GM19099 (cell line): ENCODE measurements around the gene KL.

ENCODE experiments used
- POLR2A ChIP-seq: IDR thresholded peaks from 3 replicates; pipeline ENCODE4 v1.6.1; 2011; ENCODE audit warnings: low read depth; ENCODE audit not compliant: insufficient read length; ENCODE audit errors: extremely low read depth

The KL gene

DNA sequence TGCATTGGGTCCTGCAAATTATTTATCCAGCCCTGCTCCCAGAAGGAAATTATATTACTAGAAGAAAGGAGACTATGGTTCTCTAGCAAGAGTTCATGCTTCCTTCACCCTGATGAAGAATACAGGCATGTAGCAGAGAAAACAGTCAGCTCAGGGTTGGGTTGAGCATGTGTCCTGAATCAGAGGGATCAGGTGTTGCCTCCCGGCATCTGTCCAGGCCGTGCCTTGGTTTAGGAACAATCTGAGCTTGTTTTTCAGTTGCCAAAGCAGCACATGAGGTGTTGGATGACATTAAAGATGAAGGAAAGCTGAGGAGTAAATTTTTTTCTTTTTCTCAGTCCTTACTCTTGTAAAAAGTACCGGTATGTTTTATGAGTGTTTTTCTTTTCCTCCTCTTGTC lies 62.0 kb downstream of the KL start:
- TF ChIP-seq POLR2A, result no peak

DNA sequence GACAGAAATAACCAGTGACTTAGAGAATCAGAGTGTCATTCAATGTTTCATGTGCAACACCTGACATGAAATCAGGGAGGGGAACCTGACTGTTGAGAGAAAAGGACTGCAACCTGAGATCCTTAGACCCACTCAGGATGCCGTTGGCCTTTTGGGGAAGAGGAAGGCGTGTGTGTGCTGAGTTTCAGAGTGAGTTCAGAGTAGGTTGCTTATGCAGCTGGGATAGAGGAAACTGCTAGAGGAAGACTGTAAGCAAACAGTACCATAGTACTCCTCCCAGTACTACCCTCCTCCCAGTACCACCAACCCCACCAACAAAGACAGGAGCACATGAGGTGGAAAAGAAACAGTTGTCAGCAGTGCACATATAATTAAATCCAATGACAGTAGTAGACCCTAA lies 63.7 kb downstream of the KL start:
- no peak for TF ChIP-seq POLR2A

DNA sequence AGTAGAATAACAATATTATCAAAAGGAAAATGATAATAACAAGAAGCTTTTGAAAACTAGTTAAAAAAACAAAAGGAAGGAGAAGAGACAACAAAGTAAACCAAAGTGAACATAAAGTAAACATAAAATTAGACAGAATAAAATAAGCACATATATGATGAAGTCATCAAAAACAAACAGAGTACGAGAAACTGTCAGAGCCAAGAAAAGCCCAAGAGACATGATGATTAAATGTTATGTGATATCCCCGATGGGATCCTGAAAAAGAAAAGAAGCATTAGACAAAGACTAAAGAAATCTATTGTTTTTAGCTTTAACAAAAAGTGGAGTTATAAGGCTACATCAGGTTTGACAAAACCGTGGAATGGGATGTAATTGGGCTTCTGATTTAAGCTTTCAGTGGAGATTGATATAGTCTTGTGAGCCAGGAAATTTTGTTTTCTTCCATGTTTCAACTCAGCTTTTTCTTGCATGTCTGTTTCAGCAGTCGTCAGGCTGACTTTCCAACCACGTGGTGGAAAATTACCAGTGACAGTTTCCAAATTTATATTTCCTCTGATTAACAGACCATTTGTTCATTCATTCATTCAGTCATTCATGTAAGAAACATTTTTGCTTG lies 64.9 kb downstream of the KL start:
- TF ChIP-seq POLR2A, result no peak

- TF ChIP-seq POLR2A, result no peak
Measured at GRCh38 chr13:33081666-33082065, 65.4 kb downstream of the KL start.

GRCh38 chr13:33083054-33083453 lies 66.8 kb downstream of the KL start:
- TF ChIP-seq POLR2A, result no peak

- no peak for TF ChIP-seq POLR2A
Measured at GRCh38 chr13:33087091-33087490, 70.9 kb downstream of the KL start.

DNA sequence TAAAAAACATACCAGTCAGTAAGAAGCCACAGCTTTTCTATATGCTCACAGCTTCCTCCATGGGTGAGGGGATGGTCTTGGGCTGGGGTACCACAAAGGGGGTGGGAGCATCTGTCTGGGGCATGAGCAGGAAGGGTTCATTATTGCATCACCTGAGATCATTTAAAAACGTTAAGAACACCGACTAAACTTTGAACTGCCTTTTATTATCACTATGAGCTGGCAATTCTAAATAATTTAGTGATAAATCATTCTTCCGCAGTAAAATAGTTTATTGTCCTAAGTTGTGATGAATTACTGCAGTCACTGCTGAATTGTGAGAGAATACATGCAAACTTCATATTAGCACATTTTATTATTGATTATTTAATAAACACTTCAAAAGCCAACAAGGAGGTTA lies 71.6 kb downstream of the KL start:
- TF ChIP-seq POLR2A, result no peak

DNA sequence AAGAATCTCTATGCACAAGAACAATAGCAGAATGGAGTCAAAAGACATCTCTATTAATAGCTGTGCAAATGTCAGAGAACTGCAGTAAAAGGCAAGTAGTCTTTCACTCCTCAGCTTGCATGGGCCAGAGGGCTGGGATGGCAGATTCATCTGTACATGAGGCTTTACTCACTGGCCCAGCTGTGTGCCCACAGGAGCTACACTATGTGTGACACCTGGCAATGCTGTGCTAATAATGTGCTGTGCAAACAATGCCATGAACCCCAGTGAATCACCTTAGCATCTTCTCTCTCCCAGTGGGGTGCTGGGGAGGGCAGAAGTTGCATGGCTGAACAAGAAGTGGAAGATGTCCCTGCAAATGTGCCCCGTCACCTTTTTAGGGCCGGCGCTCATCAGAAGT lies 73.1 kb downstream of the KL start:
- TF ChIP-seq POLR2A, result no peak

DNA sequence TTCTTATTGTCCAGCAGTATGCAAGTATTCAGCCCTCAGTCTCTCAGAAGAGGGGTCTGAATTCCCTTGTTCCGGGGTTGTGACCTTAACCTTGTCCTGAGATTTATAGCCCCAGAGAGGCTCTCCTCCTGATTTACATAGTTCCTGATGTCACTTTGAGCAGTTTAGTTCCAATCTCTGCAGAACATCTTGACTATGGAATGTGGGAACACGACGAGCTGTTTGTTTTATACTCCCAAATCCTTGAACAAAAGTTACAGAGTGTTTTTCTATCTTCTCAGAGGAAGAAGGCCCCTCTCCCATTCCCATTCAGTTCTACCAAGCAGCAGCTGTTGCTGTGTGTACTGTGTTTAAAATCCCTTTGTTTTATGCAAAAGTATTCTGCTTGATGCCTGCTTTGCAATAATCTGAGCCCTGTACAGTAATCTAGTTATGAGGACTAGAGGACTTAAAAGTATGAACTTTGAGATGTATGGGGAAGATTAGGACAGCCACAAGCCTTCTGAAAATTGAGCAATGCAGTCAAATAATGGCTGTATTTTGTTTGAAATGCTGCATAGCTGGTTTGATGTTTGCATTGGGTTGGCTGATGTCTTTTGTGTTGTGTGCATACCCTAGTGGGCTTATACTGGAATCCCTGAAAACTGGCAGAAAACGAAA lies 74.7 kb downstream of the KL start:
- no peak for TF ChIP-seq POLR2A

- no peak for TF ChIP-seq POLR2A
Measured at GRCh38 chr13:33091415-33091774, 75.2 kb downstream of the KL start.

DNA sequence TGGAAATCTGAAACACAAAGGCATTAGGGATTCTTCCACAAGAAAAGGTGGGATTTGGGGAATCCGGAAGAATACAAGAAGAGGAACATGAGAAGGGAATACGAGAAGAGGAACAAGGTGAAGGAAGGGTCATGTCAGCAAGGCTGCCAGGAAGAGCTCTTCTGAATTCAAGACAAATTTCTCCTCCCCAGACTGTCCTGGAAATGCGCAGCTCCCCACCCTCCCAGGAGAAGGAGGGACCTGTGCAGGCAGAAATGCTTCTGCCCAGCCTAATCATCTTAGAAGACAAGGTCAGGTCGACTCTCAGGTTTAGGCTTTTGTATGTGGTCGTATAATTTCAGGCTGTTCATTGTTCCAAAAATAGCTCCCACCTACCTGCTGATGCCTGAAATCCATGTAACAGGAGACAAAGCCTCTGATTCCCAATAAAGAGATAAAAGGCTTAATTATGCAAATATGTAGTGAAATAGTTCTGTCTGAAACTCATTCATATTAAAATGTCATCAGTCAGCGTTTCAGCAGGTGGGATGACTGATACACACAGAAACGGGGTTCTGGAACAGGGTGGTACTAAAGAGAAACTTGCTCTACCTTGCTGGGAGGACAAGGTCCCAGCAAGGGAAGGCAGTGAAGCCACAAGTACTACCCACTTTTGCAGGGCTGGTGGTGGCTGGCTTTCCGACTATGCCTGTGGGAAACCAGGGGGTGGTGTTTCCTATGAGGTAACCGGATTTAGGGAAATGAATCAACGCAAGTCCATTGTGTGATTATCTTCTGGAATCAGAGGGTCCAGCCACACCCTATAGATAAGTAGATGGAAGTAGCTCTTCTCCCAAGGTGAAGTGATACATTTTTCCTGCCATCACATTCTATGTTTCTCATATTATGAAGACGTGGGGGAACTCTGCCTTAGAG lies 76.1 kb downstream of the KL start:
- TF ChIP-seq POLR2A, result no peak

GRCh38 chr13:33096886-33097605 lies 80.8 kb downstream of the KL start:
- no peak for TF ChIP-seq POLR2A

DNA sequence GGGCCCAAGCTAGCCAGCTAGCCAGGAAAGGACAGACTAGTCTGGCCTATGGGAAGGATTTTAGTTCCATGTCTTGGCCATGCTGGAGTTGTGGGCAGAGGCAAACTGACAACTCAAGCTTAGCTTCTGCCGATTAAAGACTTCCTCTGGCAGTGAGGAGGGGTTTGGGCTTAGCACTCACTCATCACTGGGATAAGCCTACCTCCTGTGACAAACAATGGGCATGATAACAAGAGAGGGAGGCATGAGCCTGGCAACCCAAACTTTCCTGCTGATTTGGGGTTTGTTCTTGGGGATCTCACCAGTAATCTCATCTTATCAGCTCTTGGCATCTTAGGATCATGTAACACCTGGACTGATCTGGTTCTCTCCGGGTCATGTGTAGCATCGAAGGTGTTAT lies 83.6 kb downstream of the KL start:
- TF ChIP-seq POLR2A, result no peak

DNA sequence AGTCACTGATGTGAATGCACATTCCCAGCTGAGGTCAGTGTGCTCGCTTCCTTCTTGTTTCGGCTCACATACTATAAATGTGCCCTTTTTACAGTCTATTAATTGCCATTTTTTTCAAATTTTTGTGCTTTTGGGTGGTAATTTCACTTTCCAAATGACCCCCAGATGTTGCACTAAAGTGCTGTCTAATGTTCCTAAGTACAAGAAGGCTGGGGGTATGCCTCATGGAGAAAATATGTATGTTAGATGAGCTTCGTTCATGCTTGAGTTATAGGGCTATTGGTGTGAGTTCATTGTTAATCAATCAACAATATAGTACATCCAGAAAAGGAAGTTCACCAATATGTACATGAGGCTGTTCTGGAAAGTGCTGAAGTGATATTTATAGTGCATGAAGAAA lies 84.7 kb downstream of the KL start:
- no peak for TF ChIP-seq POLR2A

- TF ChIP-seq POLR2A, result no peak
Measured at GRCh38 chr13:33101835-33102234, 85.6 kb downstream of the KL start.
